ENCODE measurements around the gene NDUFV2.

Gene NDUFV2

DNA sequence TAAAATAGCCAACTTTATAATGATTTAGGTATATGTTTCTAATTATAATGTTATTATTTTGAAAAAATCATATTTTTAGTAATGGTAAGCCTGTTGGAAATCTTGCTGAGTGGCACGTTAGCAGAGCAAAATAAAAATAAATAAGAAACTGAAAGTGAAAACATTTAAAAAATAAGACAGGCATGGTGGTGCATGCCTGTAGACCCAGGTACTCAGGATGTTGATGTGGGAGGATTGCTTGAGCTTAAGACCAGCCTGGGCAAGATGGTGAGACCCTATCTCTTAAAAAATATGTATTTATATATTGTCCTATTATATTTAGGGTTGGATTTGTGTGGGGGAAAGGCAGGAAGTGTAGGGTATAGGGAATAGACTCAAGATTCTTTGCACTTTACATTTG lies 18.3 kb downstream of the NDUFV2 start:
- DNase-seq = no peak

DNA sequence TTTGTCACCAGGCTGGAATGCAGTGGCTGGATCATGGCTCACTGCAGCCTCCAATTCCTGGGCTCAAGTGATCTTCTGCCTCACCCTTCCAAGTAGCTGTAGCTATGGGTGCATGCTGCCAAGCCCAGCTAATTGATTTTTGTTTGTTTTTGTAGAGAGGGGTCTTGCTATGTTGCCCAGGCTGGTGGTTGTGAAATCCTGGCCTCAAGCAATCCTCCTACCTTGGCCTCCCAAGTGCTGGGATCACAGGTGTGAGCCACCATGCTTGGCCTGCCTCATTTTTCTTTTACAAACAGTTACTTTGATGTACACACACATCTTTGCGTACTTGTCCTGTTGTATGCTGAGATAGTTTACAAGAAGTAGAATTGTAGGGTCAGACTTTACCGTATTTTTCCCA lies 21.0 kb downstream of the NDUFV2 start:
- no peak for DNase-seq

DNA sequence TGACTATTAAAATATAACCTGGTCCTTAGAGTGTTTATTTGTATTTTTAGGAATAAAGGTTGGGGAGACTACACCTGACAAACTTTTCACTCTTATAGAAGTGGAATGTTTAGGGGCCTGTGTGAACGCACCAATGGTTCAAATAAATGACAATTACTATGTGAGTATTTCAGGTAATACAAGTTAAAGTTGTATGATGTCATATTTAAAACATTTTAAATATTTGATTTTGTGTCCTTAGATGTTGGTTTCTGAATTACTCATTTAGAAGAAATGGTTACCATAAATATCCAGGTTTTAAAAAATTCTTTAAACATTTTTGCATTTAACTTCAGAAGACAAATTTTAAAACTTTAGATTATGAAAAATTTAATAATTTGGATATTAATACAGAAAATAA lies 22.3 kb downstream of the NDUFV2 start:
- DNase-seq = no peak

DNA sequence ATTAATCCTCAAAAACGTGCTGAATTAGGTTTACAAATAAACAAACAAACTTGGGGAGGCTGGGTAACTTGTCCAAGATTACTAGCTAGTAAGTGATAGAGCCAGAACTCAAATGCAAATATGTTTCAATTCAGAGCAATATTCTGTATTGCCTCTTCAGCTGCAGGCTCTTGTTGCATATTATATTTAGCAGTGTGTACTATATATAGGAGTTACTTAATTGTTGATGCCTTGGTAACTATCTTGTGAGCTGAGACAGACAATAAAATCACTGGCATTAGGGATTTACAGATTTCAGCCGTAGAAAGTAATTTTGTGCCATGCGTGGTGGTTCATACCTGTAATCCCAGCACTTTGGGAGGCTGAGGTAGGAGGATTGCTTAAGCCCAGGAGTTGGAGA lies 23.8 kb downstream of the NDUFV2 start:
- no peak for DNase-seq

DNA sequence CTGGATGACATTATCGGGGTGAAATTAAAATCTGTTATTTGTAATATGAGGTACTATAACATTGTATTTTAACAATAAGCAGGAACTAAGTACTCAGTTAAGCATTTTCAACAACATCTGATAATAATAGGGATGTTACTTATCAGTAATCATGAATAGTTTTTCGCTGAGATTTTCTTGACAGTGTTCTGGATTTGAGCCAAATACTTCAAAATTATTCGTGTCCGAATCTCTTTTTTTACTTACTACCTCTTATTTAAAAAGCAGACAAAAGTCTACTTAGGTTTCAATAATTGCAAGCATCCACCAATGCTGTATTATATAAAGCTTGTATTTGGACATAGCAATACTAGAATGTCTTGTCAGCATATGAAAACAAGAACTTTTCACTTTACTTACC lies 27.7 kb downstream of the NDUFV2 start:
- DNase-seq = no peak

DNA sequence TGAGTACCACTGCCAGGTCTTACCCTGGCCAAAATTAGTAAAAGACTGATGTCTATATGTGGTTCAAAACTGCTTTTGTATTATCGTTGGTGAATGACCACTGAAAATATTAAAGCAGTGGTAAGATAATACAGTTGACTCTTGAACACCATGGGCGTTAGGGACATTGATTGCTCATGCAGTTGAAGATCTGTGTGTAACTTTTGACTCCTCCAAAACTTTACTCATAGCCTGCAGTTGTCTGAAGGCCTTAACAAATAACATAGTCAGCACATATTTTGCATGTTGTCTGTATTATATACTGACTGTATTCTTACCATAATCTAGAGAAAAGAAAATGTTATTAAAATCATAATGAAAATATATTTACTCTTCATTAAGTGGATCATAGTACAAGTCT lies 28.3 kb downstream of the NDUFV2 start:
- no peak for DNase-seq

DNA sequence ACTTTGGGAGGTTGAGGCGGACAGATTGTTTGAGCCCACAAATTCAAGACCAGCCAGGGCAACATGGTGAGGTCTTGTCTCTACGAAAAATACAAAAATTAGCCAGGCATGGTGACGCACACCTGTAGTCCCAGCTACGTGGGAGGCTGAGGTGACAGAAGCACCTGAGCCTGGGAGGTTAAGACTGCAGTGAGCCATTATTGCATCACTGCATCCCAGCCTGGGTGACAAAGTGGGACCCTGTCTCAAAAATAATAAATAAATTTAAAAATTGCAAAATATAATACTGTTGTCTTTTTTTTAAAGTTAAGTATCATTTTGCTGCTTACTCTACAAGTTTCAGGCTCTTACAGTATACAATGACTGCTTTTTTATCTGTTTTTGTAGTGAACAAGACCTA lies 30.1 kb downstream of the NDUFV2 start:
- no peak for DNase-seq

DNA sequence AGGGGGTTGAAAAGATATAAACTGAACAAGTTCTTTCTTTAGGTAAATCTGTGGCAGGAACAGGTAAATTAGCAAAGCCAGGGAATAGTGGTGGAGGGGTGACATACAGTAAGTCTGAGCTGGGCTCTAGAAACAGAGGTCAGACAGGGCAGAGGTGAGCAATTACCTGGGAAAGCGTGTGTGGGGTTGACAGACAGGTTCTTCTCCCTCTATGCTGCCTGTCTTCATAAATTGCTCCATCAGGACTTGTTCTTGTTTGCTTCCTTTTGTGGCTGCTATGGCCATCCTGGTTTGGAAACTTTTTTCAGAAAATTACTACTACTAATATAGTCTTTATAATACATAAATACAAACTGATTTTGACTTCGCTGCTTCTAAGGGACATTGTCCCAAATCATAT lies 30.7 kb downstream of the NDUFV2 start:
- no peak for DNase-seq

DNA sequence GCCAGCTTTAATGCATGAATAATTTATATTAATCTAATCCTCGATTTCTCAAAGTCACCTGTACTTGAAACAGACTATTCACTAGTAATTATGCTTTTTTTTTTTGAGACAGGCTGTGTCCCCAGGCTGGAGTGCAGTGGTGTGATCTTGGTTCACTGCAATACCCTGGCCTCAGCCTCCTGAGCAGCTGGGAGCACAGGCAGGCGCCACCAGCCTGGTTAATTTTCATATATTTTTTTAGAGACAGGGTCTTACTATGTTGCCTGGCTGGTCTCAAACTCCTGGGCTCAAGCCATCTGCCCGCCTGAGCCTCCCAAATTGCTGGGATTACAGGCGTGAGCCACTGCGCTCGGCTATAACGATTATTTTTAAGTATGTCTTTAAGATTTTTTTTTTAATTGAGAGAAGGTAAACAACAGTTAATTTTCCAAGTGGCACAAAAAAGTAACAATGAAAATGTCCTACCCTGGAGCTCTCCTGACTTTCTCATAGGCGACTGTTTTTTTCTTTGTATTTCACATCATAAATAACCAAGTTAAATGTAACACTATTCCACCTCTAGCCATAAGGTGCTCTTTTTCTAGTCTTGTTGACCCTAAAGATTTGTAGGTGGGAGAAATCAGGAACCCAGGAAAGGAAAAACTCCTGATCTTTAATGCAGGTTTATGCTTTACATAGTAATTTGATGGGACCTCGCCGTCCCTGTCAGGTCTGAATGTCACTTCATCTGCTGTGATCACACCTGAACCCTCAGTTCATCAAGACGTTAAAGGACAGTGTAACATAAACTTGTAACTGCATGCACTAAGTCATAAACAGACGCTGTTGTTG lies 32.8 kb downstream of the NDUFV2 start:
- DNase-seq = no peak

DNA sequence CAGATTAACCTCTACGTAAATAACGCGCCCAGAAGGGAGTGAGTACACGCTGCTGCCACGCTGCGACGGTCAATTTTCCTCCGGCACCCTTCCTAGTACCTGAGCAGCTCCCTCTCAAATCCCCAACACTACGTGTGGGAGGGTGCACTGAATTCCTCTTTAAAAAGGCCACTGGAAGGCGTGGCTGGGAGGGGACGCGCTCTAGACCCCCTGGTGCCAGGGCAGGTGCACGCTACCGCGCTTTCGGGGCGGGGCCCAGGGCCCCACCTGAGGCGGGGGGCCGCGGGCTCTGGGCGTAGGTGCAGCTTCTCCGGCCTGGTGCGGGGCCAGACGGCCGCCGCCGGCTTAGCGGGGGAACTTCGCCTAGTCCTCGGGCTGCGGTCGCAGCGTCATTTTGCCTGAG lies 33.4 kb downstream of the NDUFV2 start:
- no peak for DNase-seq

DNA sequence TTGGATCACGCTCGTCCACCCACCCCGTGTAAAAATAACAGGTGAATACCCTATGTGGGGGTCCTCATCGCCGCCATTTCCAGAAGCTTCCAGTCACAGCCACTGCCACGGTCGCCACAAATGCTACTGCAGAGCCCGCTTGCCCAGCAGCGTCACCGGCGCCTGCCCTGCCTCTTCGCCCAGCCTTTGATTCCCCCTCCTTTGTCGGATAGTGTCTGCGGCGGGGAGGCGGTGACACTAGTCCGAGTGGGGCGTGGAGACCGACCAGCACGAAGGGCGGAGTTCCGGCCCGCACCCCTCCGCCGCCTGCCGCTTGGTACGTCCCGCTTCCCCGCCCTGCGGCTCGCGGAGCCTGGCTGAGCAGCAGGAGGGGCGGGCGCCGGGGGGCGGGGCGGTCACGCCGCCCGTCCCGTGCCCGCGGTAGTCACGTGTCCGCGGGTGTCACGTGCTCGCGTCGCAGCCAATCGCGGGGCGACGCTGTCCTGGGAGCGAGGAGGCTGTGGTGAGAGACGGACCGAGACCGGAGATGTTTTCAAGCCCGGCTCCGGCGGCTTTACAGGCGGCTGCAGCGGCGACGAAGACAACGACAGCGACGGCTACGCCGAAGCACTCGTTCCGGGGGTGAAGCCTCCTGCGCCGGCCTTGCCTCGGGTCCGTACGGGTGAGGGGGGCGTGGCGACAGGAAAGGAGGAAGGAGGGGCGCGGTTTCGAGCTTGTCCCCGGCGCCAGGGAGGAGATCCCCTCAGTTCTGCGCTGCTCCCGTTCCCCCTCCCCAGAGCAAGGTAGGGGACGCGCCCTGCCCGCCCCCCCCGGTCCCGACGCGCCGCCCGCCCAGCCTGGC lies 34.0 kb downstream of the NDUFV2 start, which contains the start of gene ANKRD12:
ANKRD12 (plus strand) TSS at position 467 of the 841 bp plus-strand sequence. CDS start 45,652 bp downstream, outside the sequence.
- DNase-seq = peak; percentile 98

DNA sequence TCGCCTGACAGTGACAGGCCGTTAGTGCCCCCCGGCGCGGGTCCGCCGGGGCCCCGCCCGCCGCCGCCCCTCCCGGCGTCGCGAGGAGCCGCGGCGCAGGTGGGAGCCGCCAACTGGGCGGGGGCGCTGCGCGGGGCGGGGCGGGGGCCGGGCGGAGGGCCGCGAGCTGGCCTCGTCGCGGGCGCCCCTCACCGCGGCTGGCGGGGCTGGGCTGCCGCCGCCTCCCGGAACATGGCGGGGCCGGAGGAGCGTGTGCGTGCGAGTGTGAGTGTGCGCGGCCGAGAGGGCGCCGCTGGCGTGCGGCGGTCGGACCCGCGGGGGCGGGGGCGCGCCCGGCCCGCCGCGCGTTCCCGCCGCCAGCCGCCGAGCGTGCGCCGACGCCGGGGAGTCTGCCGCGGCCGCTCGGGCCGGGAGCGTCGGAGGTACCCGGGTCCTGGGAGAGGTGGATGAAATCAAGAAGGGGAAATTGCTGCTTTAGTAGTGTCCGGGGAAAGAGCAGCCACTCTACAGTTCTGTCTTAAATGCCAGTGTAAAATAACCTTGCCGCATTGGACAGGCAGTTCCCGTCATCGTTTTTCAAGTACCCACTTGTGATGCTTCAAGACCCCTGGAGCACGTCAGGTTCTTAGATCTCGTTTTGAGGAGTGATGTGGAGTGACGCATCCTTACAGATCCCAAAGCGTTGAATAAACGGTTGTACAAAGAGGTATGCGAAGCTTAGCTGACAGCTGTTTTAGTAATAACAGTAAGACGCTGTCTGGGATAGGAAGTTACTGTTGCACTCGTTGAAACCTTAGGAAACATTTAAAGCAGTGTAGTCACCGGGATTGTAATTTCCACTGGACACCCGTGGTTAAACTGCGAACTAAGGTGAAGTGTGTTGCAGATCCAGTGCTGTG lies 34.9 kb downstream of the NDUFV2 start:
- peak; percentile 70 for DNase-seq

DNA sequence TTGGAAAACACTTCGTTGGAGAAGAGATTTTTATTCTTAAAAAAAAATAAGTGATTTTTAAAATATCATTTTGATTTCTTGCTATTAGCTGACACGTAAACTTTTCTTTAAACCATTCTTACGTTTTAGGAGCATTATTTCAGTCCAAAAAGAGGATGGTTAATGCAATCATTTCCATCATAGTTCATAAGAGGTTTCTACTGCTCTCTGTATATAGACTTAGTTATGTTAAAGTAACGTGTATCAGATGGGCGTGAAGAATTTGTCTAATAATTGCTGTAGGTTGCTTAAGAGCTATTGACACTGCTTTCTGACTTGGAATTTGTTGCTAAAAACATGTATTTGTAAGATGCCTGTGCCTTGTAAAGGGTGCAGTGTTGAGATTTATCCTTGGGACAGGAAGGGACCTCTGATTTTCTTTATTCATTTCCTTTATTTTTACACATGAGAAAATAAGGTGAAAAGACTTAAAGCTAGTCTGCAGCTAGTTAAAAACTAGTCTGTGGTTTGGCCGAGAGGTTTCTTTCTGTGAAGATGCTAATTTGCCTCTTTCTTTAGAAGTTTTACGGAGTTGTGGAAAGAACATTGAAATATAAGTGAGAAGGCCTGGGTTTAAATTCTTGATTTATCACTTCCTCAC lies 37.0 kb downstream of the NDUFV2 start:
- DNase-seq = no peak

DNA sequence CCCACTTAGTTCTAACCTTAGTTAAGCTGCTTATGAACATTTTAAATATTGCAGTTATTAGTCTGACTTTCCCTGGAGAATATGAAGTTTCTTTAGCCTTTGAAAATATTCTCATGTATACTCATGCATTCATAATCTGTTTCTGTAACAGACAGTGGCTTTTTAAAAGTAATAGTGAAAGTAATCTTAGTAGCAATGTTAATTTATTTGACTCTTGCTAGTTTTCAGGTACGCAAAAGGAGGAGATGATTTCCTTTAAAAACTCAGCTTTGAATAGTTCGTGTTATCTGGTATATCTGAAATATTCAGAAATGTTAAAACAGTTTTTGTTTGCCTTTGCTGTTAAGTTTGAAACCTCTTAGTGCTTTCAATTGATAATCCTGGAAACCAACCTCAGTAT lies 37.9 kb downstream of the NDUFV2 start:
- DNase-seq = no peak

DNA sequence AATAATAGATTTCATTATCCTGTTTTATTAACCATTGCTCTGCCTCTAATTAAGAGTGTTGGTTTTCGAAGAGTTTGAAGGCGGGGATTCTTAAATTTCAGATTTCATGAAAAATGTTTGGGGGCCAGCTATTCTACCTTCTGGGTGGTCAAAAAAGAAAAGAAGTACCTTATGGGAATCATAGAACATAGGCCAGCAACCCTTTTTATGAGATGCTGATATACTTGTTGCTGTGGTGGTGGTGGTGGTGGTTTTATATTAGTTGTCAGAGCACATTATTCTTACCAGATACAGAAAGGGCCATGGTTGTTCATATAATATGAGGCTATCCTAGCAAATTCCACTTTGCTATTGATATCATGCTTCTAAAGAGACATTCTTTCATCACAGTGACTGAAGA lies 38.5 kb downstream of the NDUFV2 start:
- DNase-seq = no peak

DNA sequence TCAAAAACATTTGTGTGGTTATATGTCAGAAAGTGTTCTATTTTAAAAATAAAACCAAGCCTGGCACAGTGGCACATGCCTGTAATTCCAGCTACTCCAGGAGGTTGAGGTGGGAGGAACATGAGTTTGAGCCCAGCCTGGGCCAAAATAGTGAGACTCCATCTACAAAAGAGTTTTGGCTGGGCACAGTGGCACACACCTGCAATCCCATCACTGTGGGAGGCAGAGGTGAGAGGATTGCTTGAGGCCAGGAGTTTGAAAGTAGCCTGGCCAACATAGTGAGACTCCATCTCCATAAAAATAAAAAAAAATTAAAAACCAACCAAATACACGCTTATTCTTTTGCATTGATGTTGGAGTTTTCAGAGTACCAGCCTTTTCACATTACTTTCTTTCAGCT lies 43.7 kb downstream of the NDUFV2 start:
- no peak for DNase-seq

DNA sequence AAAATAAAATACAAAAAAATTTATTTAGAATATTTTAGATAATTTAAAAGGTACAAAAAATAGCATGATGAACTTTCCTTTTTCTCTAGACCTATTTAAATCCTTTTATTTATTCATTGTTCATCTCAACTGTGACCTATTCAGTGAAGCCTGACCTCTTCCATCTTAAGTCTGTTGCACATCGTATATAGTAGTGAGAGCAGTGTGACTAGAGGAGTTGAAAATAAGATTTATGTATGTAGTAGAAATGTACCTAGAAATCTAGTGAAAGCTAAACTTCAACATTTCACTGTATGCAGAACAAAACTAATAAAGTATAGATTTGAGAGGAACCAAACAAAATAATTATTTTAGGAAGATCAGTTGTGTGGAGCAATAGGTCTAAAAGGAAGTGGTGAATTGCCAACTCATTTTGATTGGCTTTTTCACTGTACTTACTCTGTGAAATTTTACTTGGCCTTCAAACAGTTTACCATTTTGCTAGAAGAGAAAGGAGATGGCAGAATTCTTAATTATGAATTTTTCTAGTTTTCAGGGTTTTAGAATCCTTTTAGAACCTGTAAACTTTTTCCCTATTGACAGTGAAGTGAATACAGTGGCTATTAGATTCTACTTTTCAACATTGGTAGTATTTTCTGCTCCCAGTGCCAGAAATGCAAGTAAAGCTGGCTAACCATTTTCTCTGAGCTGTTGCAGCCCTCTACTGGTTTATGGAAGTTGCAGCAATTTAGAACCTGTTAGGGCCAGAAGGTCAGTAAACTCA lies 45.1 kb downstream of the NDUFV2 start:
- no peak for DNase-seq

DNA sequence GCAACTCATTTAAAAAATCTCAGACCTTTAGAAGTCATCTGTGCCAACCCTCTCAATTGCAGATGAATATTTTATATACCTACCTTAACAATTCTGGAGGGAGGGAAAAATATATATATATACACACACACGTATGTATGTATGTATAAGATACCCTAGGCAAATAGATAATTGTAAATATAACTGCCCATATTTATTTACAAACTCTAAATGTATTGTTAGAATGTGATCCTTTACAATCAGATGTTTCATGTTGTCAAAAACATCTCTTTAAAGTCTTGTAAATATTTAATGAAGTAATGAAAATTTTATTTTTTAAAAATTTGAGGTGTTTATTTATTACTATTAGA lies 45.7 kb downstream of the NDUFV2 start:
- no peak for DNase-seq

DNA sequence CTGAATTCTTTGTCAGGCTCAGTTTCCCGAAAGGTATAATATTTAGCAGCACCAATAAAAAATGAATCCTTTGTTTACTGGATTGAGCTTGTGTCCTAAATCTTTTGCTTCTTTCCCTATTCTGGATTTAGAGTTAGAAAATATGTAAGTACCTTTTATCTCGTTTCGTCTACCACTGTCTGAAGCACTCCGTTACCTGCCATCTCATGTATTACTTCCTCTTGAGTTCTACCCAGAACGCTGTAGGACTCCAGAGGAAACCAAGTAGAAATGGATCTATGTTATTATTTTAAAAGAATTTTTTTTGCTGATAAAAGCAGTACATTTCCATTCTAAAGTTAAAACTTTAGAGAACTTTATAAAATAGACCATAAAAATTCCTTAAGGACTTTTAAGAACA lies 47.6 kb downstream of the NDUFV2 start:
- DNase-seq = no peak

DNA sequence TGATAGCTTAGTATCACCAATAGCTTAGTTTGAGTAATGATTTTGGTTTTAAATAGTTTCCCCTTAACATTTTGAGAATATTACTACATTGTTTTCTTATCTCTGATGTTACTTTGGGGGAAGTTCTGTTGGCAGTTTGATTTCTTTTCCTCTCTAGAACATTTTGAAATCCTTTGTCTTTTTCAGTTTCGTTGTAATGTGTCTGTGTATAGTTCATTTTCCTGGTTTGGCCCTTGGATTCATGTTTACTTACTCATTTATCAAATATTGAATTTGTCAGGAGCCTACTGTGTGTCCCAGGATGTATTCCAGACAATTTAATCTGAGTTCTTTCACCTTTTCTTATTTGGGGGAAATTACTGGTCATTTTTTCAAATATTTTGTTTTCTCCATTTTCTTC lies 50.8 kb downstream of the NDUFV2 start:
- DNase-seq = no peak

DNA sequence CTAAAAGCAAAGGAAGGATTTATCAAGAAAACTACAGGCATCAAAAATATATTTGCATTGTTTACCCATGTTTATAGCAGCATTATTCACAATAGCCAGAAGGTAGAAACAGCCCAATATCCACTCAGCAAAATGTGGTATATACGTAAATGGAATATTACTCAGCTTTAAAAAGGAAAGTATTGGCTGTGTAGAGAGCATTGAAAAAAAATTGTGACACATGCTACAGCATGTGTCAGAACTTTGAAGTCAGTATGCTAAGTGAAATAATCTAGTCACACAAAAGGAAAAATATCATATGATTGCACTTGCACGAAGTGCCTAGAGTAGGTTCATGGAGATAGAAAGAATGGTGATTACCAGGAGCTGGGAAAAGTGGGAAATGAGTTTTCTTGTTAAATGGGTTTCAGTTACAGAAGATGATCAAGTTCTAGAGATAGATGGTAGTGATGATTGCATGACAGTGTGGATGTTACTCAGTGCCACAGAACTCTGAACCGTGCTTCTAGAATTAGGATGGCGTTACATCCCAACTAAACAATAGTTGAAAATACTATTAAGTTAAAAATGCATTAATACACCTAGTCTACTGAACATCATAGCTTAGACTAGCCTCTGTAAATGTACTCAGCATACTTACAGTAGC lies 54.2 kb downstream of the NDUFV2 start:
- DNase-seq = no peak

All from stimulated activated CD8-positive, alpha-beta memory T cell treated with anti-CD3 and anti-CD28 coated beads, Interleukin-4, amount 100 ng/mL, for 48 hours (primary cell).